Stomach (tissue), 9 donors: ENCODE data around the gene NLK. TPM values are rescaled to one million over a fixed set of nuclear protein-coding genes. Genes with fewer than 3 reads are reported as not detected.

Source experiments
- DNase-seq, 2 donors: peaks; one replicate each; pipeline versions ENCODE4 v3.0.0 to v3.0.0-alpha.2; 2013 to 2019
- H3K27ac ChIP-seq, 5 donors: fragments of 200-600 bp in 4 of 5; sonication (generic) in 4 of 5; one replicate each; pipeline ENCODE4 v1.5.1; 2013 to 2019; ENCODE audit warnings: mild to moderate bottlenecking in 1 of 5, moderate library complexity in 1 of 5
- H3K27me3 ChIP-seq, 3 donors: fragments of 200-600 bp; sonication (generic); one replicate each; pipeline ENCODE4 v1.5.1; 2017 to 2019; ENCODE audit warnings: mixed run types in 1 of 3
- H3K36me3 ChIP-seq, 4 donors: fragments of 200-600 bp; sonication (generic); 1 replicate in 3 of 4; 2 replicates in 1 of 4; pipeline ENCODE4 v1.5.1; 2016 to 2019
- H3K4me1 ChIP-seq, 4 donors: fragments of 200-600 bp; sonication (generic); one replicate each; pipeline ENCODE4 v1.5.1; 2016 to 2019
- H3K4me3 ChIP-seq, 4 donors: fragments of 200-600 bp; sonication (generic) in 3 of 4; one replicate each; pipeline ENCODE4 v1.5.1; 2016 to 2019; ENCODE audit warnings: mild to moderate bottlenecking in 1 of 4
- H3K9me3 ChIP-seq, 4 donors: fragments of 200-600 bp; sonication (generic); one replicate each; pipeline ENCODE4 v1.5.1; 2016 to 2019
- CTCF ChIP-seq, 7 experiments: fragments of 450-650 bp in 4 of 7; fragments of 200-600 bp in 3 of 7; sonication (generic) in 3 of 7; IDR thresholded peaks; one replicate each; pipeline ENCODE4 v1.5.1; 2016 to 2019; ENCODE audit warnings: antibody characterized with exemption in 7 of 7, control low read depth in 2 of 7, mild to moderate bottlenecking in 1 of 7
- EP300 ChIP-seq: sonication (generic); formaldehyde crosslinking; IDR thresholded peaks from one replicate; pipeline ENCODE4 v1.6.1; 2017; ENCODE audit warnings: antibody characterized with exemption
- POLR2A ChIP-seq, 4 donors: fragments of 450-650 bp; IDR thresholded peaks; one replicate each; pipeline ENCODE4 v1.6.1; 2016; ENCODE audit warnings: antibody characterized with exemption in 4 of 4, control low read depth in 2 of 4, mild to moderate bottlenecking in 1 of 4, moderate library complexity in 1 of 4
- POLR2AphosphoS5 ChIP-seq, 3 donors: sonication (generic); formaldehyde crosslinking; IDR thresholded peaks; one replicate each; pipeline ENCODE4 v1.6.1; 2016; ENCODE audit warnings: antibody characterized with exemption in 3 of 3
- WGBS, 5 donors: extraction: QIAGEN DNeasy Blood & Tissue Kit in 3 of 5; methylation state at CpG; one replicate each; pipeline versions ENCODE4 v1.1.5 to v1.1.7; 2013 to 2018; 5-methylcytosine and 5-hydroxymethylcytosine counted together
- intact Hi-C: fragments of 100-400 bp; cut with DNase I; formaldehyde crosslinking; loops from one replicate; pipeline ENCODE4 v1.15.1; 2023; ENCODE audit warnings: low total_unique reads
- polyA plus RNA-seq, 3 donors: library from polyadenylated mRNA; stranded (reverse); fragments of 200-250 nt; gene quantifications; one replicate each; pipeline ENCODE4 v1.2.3, GENCODE V29; 2013
- total RNA-seq, 5 donors: library from RNA; depleted of rRNA; stranded (reverse); fragments of >200 nt; gene quantifications; one replicate each; pipeline versions ENCODE4 v1.1.0 to v1.2.3, GENCODE V29; 2014 to 2016
- donor health status: healthy with polysubstance abuse.
- donor health status: Bipolar disorder and iron deficiency.
- donor health status: healthy.

The NLK gene
- total and polyA plus RNA-seq, 8 donors = 4.3 to 169 (median 14.7) TPM

- no peak overlapping the region for H3K4me3 ChIP-seq
- no peaks in the 10 kb centered on the region for H3K27me3 ChIP-seq
- H3K4me1 ChIP-seq = peaks cover 3 to 44% (median 22%) of the 10 kb centered on the region in 4 donors
- 84 to 97% (median 94%) methylated on average over 1 of the region's 1 CpG for WGBS, 5 donors
- H3K9me3 ChIP-seq = no peaks in the 10 kb centered on the region
- H3K27ac ChIP-seq = no peak overlapping the region
- no peak for DNase-seq
- intact Hi-C loops = no loop called here
- peaks cover 0 to 23% (median 15%) of the 10 kb centered on the region in 4 donors for H3K36me3 ChIP-seq
- TF ChIP-seq POLR2A (IDR thresholded peaks at IDR 0.05) (no peak), POLR2AphosphoS5 (IDR thresholded peaks at IDR 0.05) (no peak), EP300 (no peak)
These were observed 78.3 kb downstream of the NLK start for GRCh38 chr17:28120766-28121165.

DNA sequence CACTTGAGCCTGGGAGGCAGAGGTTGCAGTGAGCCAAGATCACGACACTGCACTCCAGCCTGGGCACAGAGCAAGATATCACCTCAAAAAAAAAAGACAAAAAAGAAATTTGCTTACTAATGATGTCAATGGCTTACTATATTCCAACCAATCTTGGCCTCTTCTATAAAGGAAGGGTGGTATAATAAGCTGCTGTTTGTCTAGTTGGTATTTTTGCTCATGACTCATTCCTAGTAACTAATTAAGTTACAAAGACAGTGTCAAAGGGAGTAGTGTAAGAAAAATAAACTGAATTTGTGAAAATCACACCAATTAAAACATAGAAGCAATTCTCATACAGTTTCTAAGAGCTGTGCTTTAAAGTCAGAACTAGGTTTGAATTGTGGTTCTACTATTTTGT, 82.5 kb downstream of the NLK start:
- TF ChIP-seq EP300 (no peak), POLR2A (IDR thresholded peaks at IDR 0.05) (no peak), CTCF (IDR thresholded peaks at IDR 0.05) (no peak), POLR2AphosphoS5 (IDR thresholded peaks at IDR 0.05) (no peak)
- Histone ChIP-seq H3K9me3 (no peaks in the 10 kb centered on the region), H3K4me3 (no peak overlapping the region), H3K36me3 (peaks cover 0 to 23% (median 15%) of the 10 kb centered on the region in 4 donors), H3K27me3 (no peaks in the 10 kb centered on the region), H3K27ac (no peak overlapping the region), H3K4me1 (peaks cover 0 to 12% (median 7%) of the 10 kb centered on the region in 4 donors)
- no peak for DNase-seq
- intact Hi-C loops = no loop called here
- WGBS, 5 donors = 86 to 97% (median 90%) methylated on average over 1 of the region's 1 CpG

DNA sequence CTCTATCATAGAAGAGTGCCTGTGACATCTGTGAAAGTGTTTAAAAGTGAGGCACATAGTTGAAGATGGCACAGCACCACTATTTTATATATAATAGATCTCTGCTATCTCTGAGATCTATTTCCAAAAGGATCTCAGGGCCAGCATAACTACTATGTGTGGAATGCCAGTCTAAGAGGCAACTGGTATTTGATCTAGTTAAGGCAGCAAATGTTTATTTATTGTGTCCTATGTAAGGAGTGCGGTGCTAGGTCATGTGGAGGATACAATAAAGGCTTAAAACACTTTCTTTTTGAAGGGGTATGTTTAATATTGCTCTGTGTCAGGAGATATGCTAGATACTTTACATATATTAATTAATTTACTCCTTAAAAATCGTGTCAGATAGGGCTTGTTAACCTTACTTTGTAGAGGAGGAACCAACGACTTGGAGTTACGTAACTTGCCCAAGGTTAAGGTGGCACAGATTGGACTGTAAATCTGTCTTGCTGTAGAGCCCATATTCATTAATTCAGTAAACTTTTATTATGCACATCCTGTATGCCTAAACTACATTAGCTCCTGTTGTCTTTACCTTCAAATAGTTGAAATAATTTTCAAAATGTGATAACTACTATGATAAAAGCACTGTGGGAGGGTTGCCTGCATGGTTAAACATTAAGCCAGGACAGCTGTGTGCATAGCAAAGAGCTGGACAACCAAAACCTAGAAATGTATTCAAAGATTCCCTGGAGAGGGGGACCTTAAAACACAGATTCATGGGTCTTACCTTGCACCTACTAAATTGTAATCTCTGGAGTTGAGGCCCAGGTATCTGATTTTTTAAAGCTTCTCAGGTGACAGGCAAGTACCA, 83.3 kb downstream of the NLK start:
- DNase-seq = peak in 1 of 2 donors; percentile 19

GRCh38 chr17:28127196-28127595, 84.7 kb downstream of the NLK start:
- no peak for TF ChIP-seq EP300
- TF ChIP-seq POLR2AphosphoS5 (IDR thresholded peaks at IDR 0.05) = no peak
- no peak for TF ChIP-seq POLR2A (IDR thresholded peaks at IDR 0.05)
- no peak for TF ChIP-seq CTCF (IDR thresholded peaks at IDR 0.05)
- Histone ChIP-seq H3K4me3 (no peak overlapping the region), H3K36me3 (peaks cover 0 to 23% (median 15%) of the 10 kb centered on the region in 4 donors), H3K4me1 (peaks cover 0 to 12% (median 7%) of the 10 kb centered on the region in 4 donors), H3K27ac (no peak overlapping the region), H3K27me3 (no peaks in the 10 kb centered on the region), H3K9me3 (no peaks in the 10 kb centered on the region)
- WGBS, 5 donors = 94 to 100% (median 97%) methylated on average over 1 of the region's 1 CpG
- intact Hi-C loops = no loop called here
- no peak for DNase-seq

More for the DNA sequence above, 83.3 kb downstream of the NLK start:
- Histone ChIP-seq H3K36me3 (peaks cover 0 to 23% (median 15%) of the 10 kb centered on the region in 4 donors), H3K9me3 (no peaks in the 10 kb centered on the region), H3K4me3 (no peak overlapping the region), H3K27ac (peak overlapping the region in 1 of 5 donors; percentile 30), H3K4me1 (peaks cover 0 to 12% (median 7%) of the 10 kb centered on the region in 4 donors), H3K27me3 (no peaks in the 10 kb centered on the region)
- WGBS, 5 donors = 33 to 53% (median 39%) methylated on average over 4 of the region's 4 CpGs
- intact Hi-C loops = no loop called here
- TF ChIP-seq CTCF (IDR thresholded peaks at IDR 0.05) (no peak), EP300 (no peak), POLR2AphosphoS5 (IDR thresholded peaks at IDR 0.05) (no peak), POLR2A (IDR thresholded peaks at IDR 0.05) (no peak)
